Ascending aorta (tissue), 2 donors: ENCODE measurements around the gene PSMC2. TPM values are rescaled to one million over a fixed set of nuclear protein-coding genes. Genes with fewer than 3 reads are reported as not detected.

Source experiments
- DNase-seq, 2 donors: peaks; one replicate each; pipeline ENCODE4 v3.0.0-alpha.2; 2019; ENCODE audit warnings: low spot score in 2 of 2
- H3K27ac ChIP-seq, 2 donors: fragments of 200-600 bp; sonication (generic); one replicate each; pipeline ENCODE4 v1.5.1; 2016 to 2017; ENCODE audit warnings: mild to moderate bottlenecking in 1 of 2
- H3K27me3 ChIP-seq: fragments of 200-600 bp; sonication (generic); one replicate; pipeline ENCODE4 v1.5.1; 2017
- H3K36me3 ChIP-seq, 2 donors: fragments of 200-600 bp; sonication (generic); one replicate each; pipeline ENCODE4 v1.5.1; 2016
- H3K4me1 ChIP-seq, 2 donors: fragments of 200-600 bp; sonication (generic); one replicate each; pipeline ENCODE4 v1.5.1; 2016 to 2017; ENCODE audit warnings: mild to moderate bottlenecking in 1 of 2
- H3K4me3 ChIP-seq, 2 donors: fragments of 200-600 bp; sonication (generic); one replicate each; pipeline ENCODE4 v1.5.1; 2016 to 2017; ENCODE audit warnings: mild to moderate bottlenecking in 1 of 2
- H3K9me3 ChIP-seq, 2 donors: fragments of 200-600 bp; sonication (generic); one replicate each; pipeline ENCODE4 v1.5.1; 2016
- CTCF ChIP-seq, 3 experiments: fragments of 200-600 bp in 2 of 3; fragments of 450-650 bp in 1 of 3; sonication (generic) in 2 of 3; IDR thresholded peaks; one replicate each; pipeline ENCODE4 v1.5.1; 2016 to 2019; ENCODE audit warnings: antibody characterized with exemption in 3 of 3, mild to moderate bottlenecking in 1 of 3, moderate library complexity in 1 of 3
- intact Hi-C: fragments of 100-400 bp; cut with DNase I; formaldehyde crosslinking; loops from one replicate; pipeline ENCODE4 v1.15.1; 2023
- total RNA-seq: library from RNA; depleted of rRNA; stranded (reverse); fragments of >200 nt; gene quantifications from one replicate; pipeline ENCODE4 v1.1.0, GENCODE V29; 2016

PSMC2 gene
- total RNA-seq, 1 donor from 2014 or later: 45.8 TPM

- no peak overlapping the region for H3K4me3 ChIP-seq
- intact Hi-C loops: no loop called here
- no peak for TF ChIP-seq CTCF (IDR thresholded peaks at IDR 0.05)
- no peaks in the 10 kb centered on the region for H3K4me1 ChIP-seq
- H3K27ac ChIP-seq: no peak overlapping the region
- no peaks in the 10 kb centered on the region for H3K27me3 ChIP-seq
- no peaks in the 10 kb centered on the region for H3K36me3 ChIP-seq
- no peaks in the 10 kb centered on the region for H3K9me3 ChIP-seq
- no peak for DNase-seq
Measured at GRCh38 chr7:103379270-103379975, 32.0 kb downstream of the PSMC2 start.

GRCh38 chr7:103380395-103381191 lies 33.1 kb downstream of the PSMC2 start:
- Histone ChIP-seq H3K27me3 (no peaks in the 10 kb centered on the region), H3K9me3 (no peaks in the 10 kb centered on the region), H3K4me3 (no peak overlapping the region), H3K36me3 (no peaks in the 10 kb centered on the region), H3K4me1 (no peaks in the 10 kb centered on the region), H3K27ac (no peak overlapping the region)
- TF ChIP-seq CTCF (IDR thresholded peaks at IDR 0.05): no peak
- DNase-seq: no peak
- intact Hi-C loops: no loop called here

GRCh38 chr7:103381280-103382031 lies 34.0 kb downstream of the PSMC2 start:
- intact Hi-C loops: no loop called here
- no peak for TF ChIP-seq CTCF (IDR thresholded peaks at IDR 0.05)

GRCh38 chr7:103382032-103382402 lies 34.6 kb downstream of the PSMC2 start:
- Histone ChIP-seq H3K27me3 (no peaks in the 10 kb centered on the region), H3K9me3 (no peaks in the 10 kb centered on the region), H3K4me1 (no peaks in the 10 kb centered on the region), H3K4me3 (no peak overlapping the region), H3K36me3 (no peaks in the 10 kb centered on the region), H3K27ac (no peak overlapping the region)
- intact Hi-C loops: no loop called here
- no peak for DNase-seq
- no peak for TF ChIP-seq CTCF (IDR thresholded peaks at IDR 0.05)

More at GRCh38 chr7:103381280-103382031, 34.0 kb downstream of the PSMC2 start:
- Histone ChIP-seq H3K9me3 (no peaks in the 10 kb centered on the region), H3K36me3 (no peaks in the 10 kb centered on the region), H3K27ac (no peak overlapping the region), H3K27me3 (no peaks in the 10 kb centered on the region), H3K4me1 (no peaks in the 10 kb centered on the region), H3K4me3 (no peak overlapping the region)
- DNase-seq: no peak

GRCh38 chr7:103387242-103387641 lies 39.8 kb downstream of the PSMC2 start:
- no peak overlapping the region for H3K27ac ChIP-seq
- H3K9me3 ChIP-seq: no peaks in the 10 kb centered on the region
- no peak overlapping the region for H3K4me3 ChIP-seq
- intact Hi-C loops: no loop called here
- H3K27me3 ChIP-seq: no peaks in the 10 kb centered on the region
- no peak for TF ChIP-seq CTCF (IDR thresholded peaks at IDR 0.05)
- DNase-seq: no peak
- no peaks in the 10 kb centered on the region for H3K4me1 ChIP-seq
- no peaks in the 10 kb centered on the region for H3K36me3 ChIP-seq
